ENCODE data around the gene DENND1A.
A peak's percentile ranks its signal among the peaks of the same experiment; 100 is the strongest.
"Not testable (repeated sequence)": the region's sequence is repeated elsewhere in the genome, so short reads cannot be mapped to it uniquely, and the experiment has no call there.

Gene DENND1A

DNA sequence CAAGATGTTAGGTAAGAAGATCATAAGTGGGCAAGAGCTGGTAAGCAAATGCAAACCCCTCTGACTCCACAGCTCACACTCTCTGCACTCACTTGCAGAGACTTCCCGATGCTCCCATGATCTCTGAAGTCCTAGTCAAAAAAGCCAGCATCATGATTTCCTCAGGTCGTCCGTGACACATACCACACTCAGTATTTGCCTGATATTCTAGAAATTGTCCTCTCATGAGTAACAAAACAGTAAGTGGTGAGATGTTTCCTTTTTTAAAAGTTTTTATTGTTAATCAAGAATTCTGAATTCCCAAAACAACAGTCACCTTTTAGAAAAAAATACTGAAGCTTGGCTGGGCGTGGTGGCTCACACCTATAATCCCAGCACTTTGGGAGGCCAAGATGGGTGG lies 194.6 kb downstream of the DENND1A start:
- TF ChIP-seq, protein P1, sequence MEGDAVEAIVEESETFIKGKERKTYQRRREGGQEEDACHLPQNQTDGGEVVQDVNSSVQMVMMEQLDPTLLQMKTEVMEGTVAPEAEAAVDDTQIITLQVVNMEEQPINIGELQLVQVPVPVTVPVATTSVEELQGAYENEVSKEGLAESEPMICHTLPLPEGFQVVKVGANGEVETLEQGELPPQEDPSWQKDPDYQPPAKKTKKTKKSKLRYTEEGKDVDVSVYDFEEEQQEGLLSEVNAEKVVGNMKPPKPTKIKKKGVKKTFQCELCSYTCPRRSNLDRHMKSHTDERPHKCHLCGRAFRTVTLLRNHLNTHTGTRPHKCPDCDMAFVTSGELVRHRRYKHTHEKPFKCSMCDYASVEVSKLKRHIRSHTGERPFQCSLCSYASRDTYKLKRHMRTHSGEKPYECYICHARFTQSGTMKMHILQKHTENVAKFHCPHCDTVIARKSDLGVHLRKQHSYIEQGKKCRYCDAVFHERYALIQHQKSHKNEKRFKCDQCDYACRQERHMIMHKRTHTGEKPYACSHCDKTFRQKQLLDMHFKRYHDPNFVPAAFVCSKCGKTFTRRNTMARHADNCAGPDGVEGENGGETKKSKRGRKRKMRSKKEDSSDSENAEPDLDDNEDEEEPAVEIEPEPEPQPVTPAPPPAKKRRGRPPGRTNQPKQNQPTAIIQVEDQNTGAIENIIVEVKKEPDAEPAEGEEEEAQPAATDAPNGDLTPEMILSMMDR (conservative IDR thresholded peaks at IDR 0.05; ENCODE audit: low read depth, low read length), result no peak
- no peak for DNase-seq (ENCODE audit: low read depth)
- H3K4me3 ChIP-seq (ENCODE audit: low read length), result no peak overlapping the region

DNA sequence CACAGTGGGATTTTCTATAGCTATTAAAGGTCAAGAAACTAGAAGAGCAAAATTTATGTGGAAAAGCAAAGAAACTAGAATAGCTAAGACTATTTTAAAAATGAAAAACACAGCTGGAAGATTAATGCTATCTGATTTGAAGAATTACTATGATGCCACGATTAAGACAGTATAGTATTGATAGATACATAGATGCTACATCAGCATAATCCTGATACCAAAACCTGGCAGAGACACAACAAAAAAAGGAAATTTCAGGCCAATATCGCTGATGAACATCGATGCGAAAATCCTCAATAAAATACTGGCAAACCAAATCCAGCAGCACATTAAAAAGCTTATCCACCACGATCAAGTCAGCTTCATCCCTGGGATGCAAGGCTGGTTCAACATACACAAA lies 201.4 kb downstream of the DENND1A start:
- H3K4me3 ChIP-seq (ENCODE audit: low read length); DNase-seq (ENCODE audit: low read depth): not testable (repeated sequence)

GRCh38 chr9:123727332-123727731 lies 202.6 kb downstream of the DENND1A start:
- no peak overlapping the region for H3K4me3 ChIP-seq (ENCODE audit: low read length)
- TF ChIP-seq, protein P1 (conservative IDR thresholded peaks at IDR 0.05; ENCODE audit: low read depth, low read length), result no peak
- DNase-seq (ENCODE audit: low read depth), result no peak

GRCh38 chr9:123725389-123725788 lies 204.5 kb downstream of the DENND1A start:
- TF ChIP-seq, protein P1 (conservative IDR thresholded peaks at IDR 0.05; ENCODE audit: low read depth, low read length), result no peak
- no peak overlapping the region for H3K4me3 ChIP-seq (ENCODE audit: low read length)
- DNase-seq (ENCODE audit: low read depth), result no peak

DNA sequence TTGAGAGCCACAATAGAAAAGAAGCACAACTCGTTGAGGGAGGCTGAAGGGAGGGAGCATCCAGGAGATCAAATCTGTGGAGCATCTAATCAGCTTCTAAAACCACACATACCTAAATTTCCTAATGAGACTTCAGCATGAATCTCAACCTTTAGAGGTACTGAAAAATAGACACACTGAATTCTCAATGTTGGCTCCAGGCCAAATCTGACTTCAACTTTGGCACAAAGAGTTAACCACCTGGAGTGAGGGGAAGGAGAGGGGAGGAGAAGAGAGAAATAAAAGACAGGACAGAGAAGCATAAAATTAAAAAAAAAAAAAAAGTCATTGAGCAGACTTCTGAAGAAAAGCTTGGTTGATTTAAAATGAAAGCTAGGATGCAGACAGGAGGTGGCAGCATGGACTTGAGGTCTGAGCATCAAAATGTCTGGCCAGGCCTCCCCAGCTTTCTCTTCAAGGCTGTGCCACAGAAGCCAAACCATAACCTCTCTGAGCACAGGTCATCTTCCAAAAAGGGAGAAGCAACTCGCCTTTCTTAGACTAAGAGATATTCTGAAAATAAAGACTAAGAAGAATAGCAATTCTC lies 205.6 kb downstream of the DENND1A start:
- DNase-seq (ENCODE audit: low read depth), result no peak
- TF ChIP-seq, protein P1 (conservative IDR thresholded peaks at IDR 0.05; ENCODE audit: low read depth, low read length), result peak; percentile 42

DNA sequence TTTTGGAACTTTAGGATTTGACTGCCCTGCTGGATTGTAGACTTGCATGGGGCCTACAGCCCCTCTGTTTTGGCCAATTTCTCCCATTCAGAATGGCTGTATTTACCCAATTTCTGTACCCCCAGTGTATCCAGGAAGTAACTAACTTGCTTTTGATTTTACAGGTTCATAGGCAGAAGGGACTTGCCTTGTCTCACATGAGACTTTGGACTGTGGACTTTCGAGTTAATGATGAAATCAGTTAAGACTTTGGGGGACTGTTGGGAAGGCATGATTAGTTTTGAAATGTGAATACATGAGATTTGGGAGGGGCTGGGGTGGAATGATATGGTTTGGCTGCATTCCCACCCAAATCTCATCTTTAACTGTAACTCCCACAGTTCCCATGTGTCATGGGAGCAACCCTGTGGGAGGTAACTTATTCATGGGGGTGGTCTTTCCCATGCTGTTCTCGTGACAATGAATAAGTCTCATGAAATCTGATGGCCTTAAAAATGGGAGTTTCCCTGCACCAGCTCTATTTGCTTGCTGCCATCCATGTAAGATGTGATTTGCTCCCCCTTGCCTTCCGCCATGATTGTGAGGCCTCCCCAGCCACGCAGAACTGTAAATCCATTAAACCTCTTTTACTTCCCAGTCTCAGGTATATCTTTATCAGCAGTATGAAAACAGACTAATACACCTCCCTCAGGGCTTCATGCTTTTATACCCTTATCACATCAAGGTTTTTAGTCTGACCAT lies 206.6 kb downstream of the DENND1A start:
- DNase-seq (ENCODE audit: low read depth), result no peak
- TF ChIP-seq, protein P1 (conservative IDR thresholded peaks at IDR 0.05; ENCODE audit: low read depth, low read length), result no peak

More for the DNA sequence above, 205.6 kb downstream of the DENND1A start:
- no peak overlapping the region for H3K4me3 ChIP-seq (ENCODE audit: low read length)

DNA sequence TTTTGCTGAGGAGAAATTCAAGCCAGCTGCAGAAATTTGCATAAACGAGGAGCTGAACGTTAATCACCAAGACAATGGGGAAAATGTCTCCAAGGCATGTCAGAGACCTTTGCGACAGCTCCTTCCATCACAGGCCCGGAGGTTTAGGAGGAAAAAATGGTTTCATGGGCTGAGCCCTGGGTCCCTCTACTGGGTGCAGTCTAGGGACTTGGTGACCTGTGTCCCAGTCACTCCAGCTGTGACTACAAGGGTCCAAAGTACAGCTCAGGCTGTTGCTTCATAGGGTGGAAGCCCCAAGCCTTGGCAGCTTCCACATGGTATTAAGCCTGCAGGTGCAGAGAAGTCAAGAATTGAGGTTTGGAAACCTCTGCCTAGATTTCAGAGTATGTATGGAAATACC lies 207.5 kb downstream of the DENND1A start:
- no peak overlapping the region for H3K4me3 ChIP-seq (ENCODE audit: low read length)
- no peak for DNase-seq (ENCODE audit: low read depth)
- TF ChIP-seq, protein P1 (conservative IDR thresholded peaks at IDR 0.05; ENCODE audit: low read depth, low read length), result no peak

More for the DNA sequence above, 206.6 kb downstream of the DENND1A start:
- no peak overlapping the region for H3K4me3 ChIP-seq (ENCODE audit: low read length)

All from retinal pigment epithelial cell (primary cell).